HFFc6 (cell line): Measurements from ENCODE around the gene SLC1A1. TPM values are rescaled to one million over a fixed set of nuclear protein-coding genes. Genes with fewer than 3 reads are reported as not detected.

ENCODE experiments used
- DNase-seq: peaks from one replicate; pipeline ENCODE4 v3.0.0-alpha.2; 2018
- H3K27ac Mint-ChIP-seq: 2 replicates; pipeline ENCODE4 v1.8.0; 2020; ENCODE audit warnings: mild to moderate bottlenecking, mixed read lengths
- H3K27me3 Mint-ChIP-seq: 2 replicates; pipeline ENCODE4 v1.8.0; 2021; ENCODE audit warnings: mild to moderate bottlenecking, moderate library complexity, mixed read lengths; ENCODE audit not compliant: insufficient read depth
- H3K36me3 Mint-ChIP-seq: 2 replicates; pipeline ENCODE4 v1.8.0; 2021; ENCODE audit warnings: low read depth, mixed read lengths
- H3K4me1 Mint-ChIP-seq: 2 replicates; pipeline ENCODE4 v1.8.0; 2020; ENCODE audit warnings: low read depth, mixed read lengths
- H3K4me3 Mint-ChIP-seq: 2 replicates; pipeline ENCODE4 v1.8.0; 2020; ENCODE audit warnings: mild to moderate bottlenecking, moderate library complexity, mixed read lengths
- H3K9me3 Mint-ChIP-seq: 2 replicates; pipeline ENCODE4 v1.8.0; 2020; ENCODE audit warnings: mild to moderate bottlenecking, mixed read lengths
- total RNA-seq, 6 experiments: library from RNA; stranded (reverse); fragmentation: NEBNext Ultra II Directional; extraction: Animal tissue kit (Norgen Biotek cat#: 25700); gene quantifications; 2 replicates in 1 of 6; 3 replicates in 5 of 6; pipeline ENCODE4 v1.2.3, GENCODE V29; 2021
- TF ChIP-seq, protein P1 (sequence below): fragments of 200-600 bp; sonication (generic); IDR thresholded peaks from 2 replicates; pipeline ENCODE4 v1.5.0; 2021; ENCODE audit warnings: antibody characterized with exemption, mild to moderate bottlenecking

SLC1A1 gene
- total RNA-seq, 6 experiments from 2014 or later, result 0.43 to 1.4 (median 0.79) TPM

DNA sequence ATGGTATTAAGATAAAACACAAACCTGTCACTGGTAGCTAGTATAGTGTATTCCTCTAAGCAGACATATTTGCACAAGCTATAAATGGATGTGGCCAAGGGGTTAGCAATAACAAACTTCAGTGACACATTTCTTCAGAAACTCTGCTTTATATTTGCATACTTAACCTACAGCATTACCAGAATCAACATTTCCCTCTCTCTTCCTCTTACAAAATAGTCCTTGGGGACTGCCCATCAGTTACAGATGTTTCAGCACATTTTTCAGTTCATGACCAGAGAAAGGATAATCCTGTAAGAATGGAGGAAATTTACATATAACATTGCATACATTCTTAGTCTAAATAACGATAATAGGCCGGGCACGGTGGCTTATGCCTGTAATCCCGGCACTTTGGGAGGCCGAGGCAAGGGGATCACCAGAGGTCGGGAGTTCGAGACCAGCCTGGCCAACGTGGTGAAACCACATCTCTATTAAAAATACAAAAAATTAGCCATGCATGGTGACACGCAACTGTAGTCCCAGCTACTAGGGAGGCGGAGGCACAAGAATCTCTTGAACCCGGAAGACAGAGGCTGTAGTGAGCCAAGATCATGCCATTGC is 25.3 kb upstream of the SLC1A1 start:
- Mint-ChIP-seq H3K36me3 (no peaks in the 10 kb centered on the region), H3K4me3 (no peak overlapping the region), H3K27ac (no peak overlapping the region), H3K9me3 (no peaks in the 10 kb centered on the region), H3K27me3 (peaks cover 5% of the 10 kb centered on the region), H3K4me1 (no peaks in the 10 kb centered on the region)
- no peak for DNase-seq
- TF ChIP-seq, protein P1, sequence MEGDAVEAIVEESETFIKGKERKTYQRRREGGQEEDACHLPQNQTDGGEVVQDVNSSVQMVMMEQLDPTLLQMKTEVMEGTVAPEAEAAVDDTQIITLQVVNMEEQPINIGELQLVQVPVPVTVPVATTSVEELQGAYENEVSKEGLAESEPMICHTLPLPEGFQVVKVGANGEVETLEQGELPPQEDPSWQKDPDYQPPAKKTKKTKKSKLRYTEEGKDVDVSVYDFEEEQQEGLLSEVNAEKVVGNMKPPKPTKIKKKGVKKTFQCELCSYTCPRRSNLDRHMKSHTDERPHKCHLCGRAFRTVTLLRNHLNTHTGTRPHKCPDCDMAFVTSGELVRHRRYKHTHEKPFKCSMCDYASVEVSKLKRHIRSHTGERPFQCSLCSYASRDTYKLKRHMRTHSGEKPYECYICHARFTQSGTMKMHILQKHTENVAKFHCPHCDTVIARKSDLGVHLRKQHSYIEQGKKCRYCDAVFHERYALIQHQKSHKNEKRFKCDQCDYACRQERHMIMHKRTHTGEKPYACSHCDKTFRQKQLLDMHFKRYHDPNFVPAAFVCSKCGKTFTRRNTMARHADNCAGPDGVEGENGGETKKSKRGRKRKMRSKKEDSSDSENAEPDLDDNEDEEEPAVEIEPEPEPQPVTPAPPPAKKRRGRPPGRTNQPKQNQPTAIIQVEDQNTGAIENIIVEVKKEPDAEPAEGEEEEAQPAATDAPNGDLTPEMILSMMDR, result no peak

DNA sequence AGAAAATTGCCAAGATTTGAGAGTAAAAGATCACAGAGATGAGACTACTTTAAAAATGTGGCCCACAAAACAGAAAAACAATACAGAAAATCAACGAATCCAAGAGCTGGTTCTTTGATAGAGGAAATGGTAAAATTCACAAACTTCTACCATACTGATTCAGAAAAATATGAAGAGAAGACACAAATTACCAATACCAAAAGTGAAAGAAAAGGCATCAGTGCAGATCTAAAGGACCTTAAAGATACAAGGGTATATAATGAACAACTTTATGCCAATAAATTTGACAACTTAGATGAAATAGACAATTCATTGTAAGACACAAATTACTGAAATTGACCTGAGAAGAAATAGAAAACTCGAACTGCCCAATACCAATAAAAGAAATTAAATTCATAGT is 24.4 kb upstream of the SLC1A1 start:
- TF ChIP-seq, protein P1, result no peak
- H3K27ac Mint-ChIP-seq, result no peak overlapping the region
- no peaks in the 10 kb centered on the region for H3K36me3 Mint-ChIP-seq
- DNase-seq, result no peak
- H3K27me3 Mint-ChIP-seq, result peaks cover 5% of the 10 kb centered on the region
- no peaks in the 10 kb centered on the region for H3K4me1 Mint-ChIP-seq
- H3K9me3 Mint-ChIP-seq, result no peaks in the 10 kb centered on the region
- no peak overlapping the region for H3K4me3 Mint-ChIP-seq

DNA sequence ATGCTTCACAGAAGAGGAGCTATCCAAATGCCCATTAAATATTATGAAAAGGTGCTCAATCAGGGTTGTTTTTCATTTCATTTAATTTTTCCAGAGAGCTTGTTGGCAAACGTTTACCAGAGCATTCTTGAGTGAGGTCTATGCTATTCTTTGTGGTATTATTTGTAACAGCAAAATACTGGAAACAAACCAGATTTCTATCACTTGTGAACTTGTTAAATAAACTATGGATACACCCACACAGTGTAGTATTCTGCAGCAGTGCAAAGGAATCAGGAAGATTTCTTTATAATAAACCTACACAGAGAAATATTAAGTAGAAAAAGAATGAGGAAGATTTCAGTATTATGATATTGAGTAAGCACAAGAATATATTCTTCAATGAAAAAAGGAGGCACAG is 15.0 kb upstream of the SLC1A1 start:
- no peaks in the 10 kb centered on the region for H3K9me3 Mint-ChIP-seq
- no peaks in the 10 kb centered on the region for H3K4me1 Mint-ChIP-seq
- H3K27ac Mint-ChIP-seq, result no peak overlapping the region
- no peak overlapping the region for H3K4me3 Mint-ChIP-seq
- no peaks in the 10 kb centered on the region for H3K36me3 Mint-ChIP-seq
- peaks cover 1% of the 10 kb centered on the region; the same call in 1 of the 2 replicates for H3K27me3 Mint-ChIP-seq
- TF ChIP-seq, protein P1, result no peak
- no peak for DNase-seq

DNA sequence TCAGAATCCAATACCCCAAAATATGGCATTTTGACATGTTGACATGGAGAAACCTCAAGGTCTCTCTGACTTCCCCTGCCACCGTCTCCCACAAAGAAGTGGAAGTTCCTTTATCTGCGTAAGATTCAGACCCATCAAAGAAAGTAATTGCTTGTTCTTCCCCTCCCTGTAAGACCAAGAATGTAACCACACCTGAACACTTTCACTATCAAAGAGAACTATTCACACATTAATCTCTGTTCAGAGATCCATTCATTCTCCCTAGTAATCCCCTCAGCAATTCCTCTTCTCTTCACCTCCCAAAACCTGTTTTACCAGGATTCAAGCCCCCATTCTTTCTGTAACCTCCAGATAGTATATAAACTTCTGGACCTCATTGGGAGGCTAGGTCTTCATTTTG is 4.1 kb upstream of the SLC1A1 start:
- no peaks in the 10 kb centered on the region for H3K9me3 Mint-ChIP-seq
- peaks cover 18% of the 10 kb centered on the region for H3K27me3 Mint-ChIP-seq
- H3K4me3 Mint-ChIP-seq, result no peak overlapping the region
- DNase-seq, result no peak
- no peak overlapping the region for H3K27ac Mint-ChIP-seq
- TF ChIP-seq, protein P1, result no peak
- H3K4me1 Mint-ChIP-seq, result peaks cover 4% of the 10 kb centered on the region; the same call in 1 of the 2 replicates
- H3K36me3 Mint-ChIP-seq, result no peaks in the 10 kb centered on the region

DNA sequence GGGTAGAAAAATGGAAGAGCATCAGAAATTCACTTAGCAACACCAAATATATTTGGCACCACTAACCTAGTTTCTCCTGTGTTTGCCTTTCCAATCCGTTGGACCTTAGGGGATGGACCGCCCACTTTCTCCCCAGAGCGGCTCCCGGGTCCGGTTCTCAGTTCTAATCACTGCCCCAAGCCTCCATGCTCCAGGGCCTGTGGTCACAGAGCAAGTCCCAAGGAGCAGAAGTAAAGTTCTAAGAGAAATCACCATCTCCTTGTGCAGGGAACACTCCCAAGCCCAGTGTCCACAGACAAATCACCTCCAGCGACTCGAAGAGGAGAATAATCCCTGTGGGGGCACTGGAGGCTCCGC is 728 bp upstream of the SLC1A1 start:
- Mint-ChIP-seq H3K36me3 (no peaks in the 10 kb centered on the region), H3K4me1 (peaks cover 8% of the 10 kb centered on the region; the same call in 1 of the 2 replicates), H3K9me3 (no peaks in the 10 kb centered on the region), H3K27ac (no peak overlapping the region), H3K4me3 (peak overlapping the region; percentile 85), H3K27me3 (peaks cover 26% of the 10 kb centered on the region)
- no peak for DNase-seq
- TF ChIP-seq, protein P1, result no peak
